ENCODE measurements around the gene SCGB3A2.

SCGB3A2 gene

GRCh38 chr5:147878066-147878759 lies at the start of gene SCGB3A2:
TSS of gene SCGB3A2 (plus strand) at chr5:147878711. CDS start at chr5:147878804, 93 bp downstream.
- no peak for DNase-seq (ENCODE audit: low read depth in 2 of 2)

DNA sequence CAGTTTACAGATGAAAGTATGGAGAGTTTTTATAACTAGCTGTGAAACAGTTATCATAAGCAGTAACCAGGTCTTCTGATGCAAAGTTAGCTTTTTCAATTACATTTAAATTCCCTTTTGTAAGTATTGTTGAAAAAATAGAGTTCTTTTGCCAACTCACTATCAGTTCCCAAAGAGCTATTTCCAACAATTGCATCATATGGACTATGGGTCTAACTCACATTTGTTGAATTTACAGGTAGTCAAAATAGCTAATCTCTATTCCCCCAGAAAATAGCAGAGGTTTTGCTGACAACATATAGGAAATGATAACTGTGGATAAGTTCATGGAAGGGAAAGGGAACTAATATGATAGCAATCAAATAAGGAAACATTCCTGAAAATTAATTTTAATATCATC lies 48.5 kb upstream of the SCGB3A2 start:
- no peak for DNase-seq (ENCODE audit: low read depth in 2 of 2)

DNA sequence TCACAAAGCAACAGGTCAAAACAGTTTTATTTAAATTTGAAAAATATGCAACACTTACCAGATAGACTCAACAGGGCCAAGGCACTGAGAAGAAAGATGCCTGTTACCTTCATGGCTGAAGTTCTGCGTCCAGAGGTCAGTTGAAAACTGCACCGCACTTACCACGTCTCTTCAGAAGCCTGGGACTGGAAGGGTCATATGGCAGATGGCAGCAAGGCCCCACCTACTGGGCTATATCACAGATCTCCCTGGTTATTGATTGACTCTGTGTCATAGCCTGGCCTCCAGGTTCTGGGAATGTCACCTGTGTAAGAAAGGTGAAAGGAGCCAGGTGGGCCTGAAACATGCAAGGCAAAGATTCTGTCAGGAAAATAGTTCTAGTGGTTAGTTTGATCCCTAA lies 47.0 kb upstream of the SCGB3A2 start, which contains the start of gene SPINK1:
Gene SPINK1, minus strand, starts transcription at position 207 of the 400 bp plus-strand sequence. Its CDS starts 94 bp downstream, at position 113.
- DNase-seq (ENCODE audit: low read depth in 2 of 2) = no peak

DNA sequence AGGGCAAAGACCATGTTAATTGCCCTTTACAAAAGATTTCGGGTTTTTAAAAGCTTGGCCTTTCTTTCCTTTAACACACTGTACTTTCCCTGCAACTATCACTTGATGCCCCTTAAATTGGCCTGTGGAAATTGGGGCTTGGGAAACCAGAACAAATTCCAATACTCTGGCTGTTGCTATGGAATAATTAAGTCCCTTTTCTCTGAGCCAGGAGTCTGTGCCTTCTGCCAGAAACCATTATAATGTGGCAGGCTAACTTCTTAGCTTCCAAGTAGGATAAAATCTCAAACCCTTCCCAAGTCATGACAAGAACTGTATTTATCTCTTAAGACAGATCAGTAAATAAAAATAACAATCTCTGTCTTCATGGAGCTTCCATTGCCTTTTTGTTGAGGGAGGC lies 46.0 kb upstream of the SCGB3A2 start:
- no peak for DNase-seq (ENCODE audit: low read depth in 2 of 2)

DNA sequence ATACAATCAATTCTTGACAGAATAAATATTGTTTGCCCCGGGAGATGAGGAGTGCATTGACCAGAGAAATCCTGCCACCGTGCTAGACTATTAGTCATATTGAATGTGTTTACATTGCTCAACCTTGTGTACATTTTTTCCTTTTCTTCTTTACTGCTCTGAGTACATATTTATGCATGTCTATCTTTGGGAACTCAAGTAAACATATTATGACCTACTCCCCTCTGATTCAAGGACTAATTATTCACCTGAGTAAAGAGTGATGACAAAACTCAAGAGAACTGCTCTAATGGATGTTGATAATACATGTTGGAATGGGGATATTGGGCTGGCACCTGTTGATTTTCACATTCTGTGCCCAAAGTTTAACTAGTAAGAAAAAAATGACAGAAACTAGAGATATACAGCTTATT lies 43.1 kb upstream of the SCGB3A2 start:
- DNase-seq (ENCODE audit: low read depth in 2 of 2) = no peak

DNA sequence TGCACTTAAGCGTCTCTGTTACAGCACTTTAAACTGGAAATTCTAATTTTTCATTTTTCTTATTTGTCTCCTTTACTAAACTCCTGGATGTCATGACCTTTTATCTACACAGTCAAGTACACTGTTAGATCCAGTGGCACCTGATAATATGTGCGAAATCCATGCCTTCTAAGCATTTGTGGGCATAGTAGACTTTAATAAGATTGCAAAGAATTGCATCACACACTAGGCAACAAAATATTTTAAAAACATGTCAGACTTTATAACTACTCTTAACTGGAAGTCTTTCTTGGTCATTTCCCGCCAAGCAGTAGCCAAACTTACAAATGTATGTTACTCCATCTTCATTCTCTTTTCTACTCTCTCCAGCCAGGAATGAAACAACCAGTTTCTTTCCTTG lies 42.1 kb upstream of the SCGB3A2 start:
- DNase-seq (ENCODE audit: low read depth in 2 of 2) = no peak

DNA sequence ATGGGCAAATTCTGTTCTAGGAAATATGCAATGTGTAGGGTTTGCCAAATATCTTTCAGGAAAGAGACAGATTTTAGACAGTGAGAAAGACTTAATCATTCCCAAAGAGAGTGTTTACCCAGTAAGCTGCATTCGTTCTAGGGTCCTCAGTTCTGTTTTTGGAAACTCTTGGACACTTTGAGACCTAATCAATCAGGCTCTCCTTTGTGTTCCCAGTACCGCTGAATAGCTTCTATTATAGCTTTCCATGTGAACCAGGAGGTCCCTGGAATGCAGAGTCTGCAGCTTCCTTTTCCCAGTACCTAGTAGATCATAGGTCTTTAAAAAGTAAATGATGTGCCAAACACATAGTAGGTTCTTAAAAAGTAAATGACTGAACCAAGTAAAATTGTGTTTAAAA lies 35.6 kb upstream of the SCGB3A2 start:
- DNase-seq (ENCODE audit: low read depth in 2 of 2) = no peak

- DNase-seq (ENCODE audit: low read depth in 2 of 2) = no peak
These were observed 33.7 kb upstream of the SCGB3A2 start for GRCh38 chr5:147844846-147845245.

GRCh38 chr5:147845618-147846017 lies 32.9 kb upstream of the SCGB3A2 start:
- no peak for DNase-seq (ENCODE audit: low read depth in 2 of 2)

GRCh38 chr5:147849226-147849625 lies 29.3 kb upstream of the SCGB3A2 start:
- DNase-seq (ENCODE audit: low read depth in 2 of 2) = no peak

GRCh38 chr5:147851578-147851977 lies 26.9 kb upstream of the SCGB3A2 start:
- DNase-seq (ENCODE audit: low read depth in 2 of 2) = no peak

DNA sequence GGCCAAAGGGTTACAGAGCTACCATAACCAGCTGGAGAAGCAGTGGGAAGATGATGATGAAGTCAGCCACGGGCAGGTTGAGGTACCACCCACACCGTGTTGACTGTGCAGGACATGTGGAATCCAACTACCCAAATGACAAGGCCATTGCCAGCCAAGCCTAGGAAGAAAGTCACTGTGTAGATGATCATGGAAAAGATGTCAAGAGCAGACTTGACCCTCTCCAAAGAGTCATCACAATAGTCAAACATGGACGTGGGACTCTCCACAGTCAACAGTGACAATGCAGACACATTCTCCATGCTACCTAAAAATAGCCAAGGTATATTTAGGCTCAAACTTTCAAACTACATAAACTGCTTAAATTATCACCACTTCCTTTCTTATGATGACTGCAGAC lies 26.1 kb upstream of the SCGB3A2 start:
- no peak for DNase-seq (ENCODE audit: low read depth in 2 of 2)

GRCh38 chr5:147853372-147853987 lies 25.0 kb upstream of the SCGB3A2 start:
- DNase-seq (ENCODE audit: low read depth in 2 of 2) = no peak

GRCh38 chr5:147854331-147854730 lies 24.2 kb upstream of the SCGB3A2 start:
- no peak for DNase-seq (ENCODE audit: low read depth in 2 of 2)

- DNase-seq (ENCODE audit: low read depth in 2 of 2) = no peak
These were observed 23.4 kb upstream of the SCGB3A2 start for GRCh38 chr5:147854894-147855773.

DNA sequence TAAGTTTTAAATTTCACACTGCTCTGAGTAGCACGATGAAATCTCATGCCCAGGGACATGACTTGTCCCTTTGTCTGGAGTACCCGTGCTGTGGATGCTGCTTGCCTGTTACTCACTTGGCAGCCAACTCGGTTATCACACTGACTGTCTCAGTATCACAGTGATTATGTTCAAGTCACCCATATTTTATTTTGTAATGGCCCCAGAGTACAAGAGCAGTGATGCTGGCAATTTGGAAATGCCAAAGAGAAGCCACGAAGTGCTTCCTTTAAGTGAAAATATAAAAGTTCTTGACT lies 22.8 kb upstream of the SCGB3A2 start:
- no peak for DNase-seq (ENCODE audit: low read depth in 2 of 2)

DNA sequence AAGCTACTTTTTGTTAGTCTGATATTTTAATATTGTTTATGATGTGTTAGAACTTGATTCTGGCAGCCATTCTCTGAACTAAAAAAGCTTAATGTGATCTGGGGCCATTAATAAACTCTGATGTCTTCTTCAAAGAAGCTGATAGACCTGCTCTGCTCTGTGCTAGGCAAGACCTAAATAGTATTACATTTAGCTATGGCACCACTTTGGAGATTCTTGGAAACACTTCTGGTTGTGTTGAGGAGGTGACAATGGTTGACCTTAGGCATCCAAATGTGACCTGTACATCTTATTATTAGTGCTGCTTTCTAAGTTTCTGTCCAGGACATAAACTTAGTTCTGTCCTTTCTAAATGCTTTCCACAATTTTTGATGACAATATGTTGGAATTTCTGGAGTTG lies 21.7 kb upstream of the SCGB3A2 start:
- no peak for DNase-seq (ENCODE audit: low read depth in 2 of 2)

DNA sequence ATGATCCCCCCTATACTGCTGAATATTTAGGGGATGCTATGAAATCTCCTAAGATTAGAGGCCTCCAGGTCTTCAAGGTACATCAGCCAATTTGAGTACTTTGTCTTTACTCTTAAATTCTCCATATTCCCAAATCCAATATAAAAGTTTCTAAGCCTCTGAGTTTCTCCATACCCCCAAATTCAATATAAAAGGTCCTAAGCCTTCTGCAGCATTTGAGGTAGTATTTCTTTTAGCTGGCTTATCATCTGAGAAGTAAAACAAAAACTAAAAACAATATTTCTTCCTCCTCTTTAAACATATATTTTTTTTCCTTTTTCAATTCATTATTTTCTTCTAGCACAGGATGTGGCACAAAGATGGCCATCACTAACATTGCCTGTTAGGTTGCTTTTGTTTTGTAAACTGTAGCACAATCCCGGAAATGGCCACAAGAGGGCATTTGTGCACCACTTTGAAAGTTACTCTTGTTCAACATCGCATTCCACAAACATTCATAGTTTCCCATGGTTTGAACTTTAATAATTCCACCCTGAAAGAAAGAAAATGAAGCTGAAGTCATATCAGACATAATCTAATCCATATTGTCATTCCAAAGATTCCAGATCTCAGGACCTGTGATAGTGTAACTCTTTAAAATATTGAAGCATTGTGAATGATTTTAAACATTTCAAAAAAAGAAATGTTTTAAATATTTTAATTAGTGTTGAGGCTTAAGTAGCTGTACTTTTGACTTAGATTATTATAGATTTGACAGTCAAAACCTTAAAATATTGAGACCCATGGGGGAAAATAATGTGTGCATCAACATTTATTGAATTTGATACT lies 21.0 kb upstream of the SCGB3A2 start:
- DNase-seq (ENCODE audit: low read depth in 2 of 2) = peak in 1 of 2 donors; percentile 5

- no peak for DNase-seq (ENCODE audit: low read depth in 2 of 2)
These were observed 19.9 kb upstream of the SCGB3A2 start for GRCh38 chr5:147858565-147858964.

- DNase-seq (ENCODE audit: low read depth in 2 of 2) = no peak
These were observed 18.4 kb upstream of the SCGB3A2 start for GRCh38 chr5:147859962-147860640.

GRCh38 chr5:147860641-147861025 lies 17.9 kb upstream of the SCGB3A2 start:
- DNase-seq (ENCODE audit: low read depth in 2 of 2) = no peak
